H1 (cell line): ENCODE results near the gene RTN3. TPM values are rescaled to one million over a fixed set of nuclear protein-coding genes. Genes with fewer than 3 reads are reported as not detected.

Experiments
- CTCF ChIA-PET: fragments of 300-600 bp; sonication (Branson Sonifier 250); formaldehyde crosslinking; loops from one replicate; lab custom pipeline; 2021; ENCODE audit not compliant: partially characterized antibody; lab: Charles Lee
- POLR2A ChIA-PET: fragments of 300-600 bp; sonication (Branson Sonifier 250); formaldehyde crosslinking; loops from one replicate; lab custom pipeline; 2021; ENCODE audit warnings: inconsistent platforms; ENCODE audit not compliant: partially characterized antibody; lab: Charles Lee
- DNase-seq, 2 experiments: peaks; one replicate each; pipeline versions ENCODE4 v3.0.0 to v3.0.0-alpha.2; 2010 to 2022; ENCODE audit warnings: low spot score in 2 of 2, low read depth in 1 of 2, mixed read lengths in 1 of 2
- FAIRE-seq: peaks from 2 replicates; lab custom pipeline; 2011; peaks lifted over from hg19 to GRCh38; lab: Jason Lieb, UNC
- H2AFZ ChIP-seq: 2 replicates; pipeline ENCODE4 v1.8.1; 2012; ENCODE audit warnings: low read length, inconsistent platforms
- H2AK5ac ChIP-seq: 2 replicates; pipeline ENCODE4 v1.6.1; 2013; ENCODE audit warnings: low read depth, low read length
- H2BK120ac ChIP-seq: replicated peaks from 2 replicates; pipeline ENCODE3; 2013; ENCODE audit warnings: low read depth, low read length, inconsistent platforms
- H2BK12ac ChIP-seq: 2 replicates; pipeline ENCODE4 v1.6.1; 2013; ENCODE audit warnings: low read depth, low read length
- H2BK15ac ChIP-seq: 2 replicates; pipeline ENCODE4 v1.6.1; 2013; ENCODE audit warnings: low read length
- H2BK20ac ChIP-seq: 2 replicates; pipeline ENCODE4 v1.6.1; 2013; ENCODE audit warnings: low read length
- H2BK5ac ChIP-seq: 2 replicates; pipeline ENCODE4 v1.6.1; 2013; ENCODE audit warnings: low read depth, low read length
- H3K14ac ChIP-seq: 2 replicates; pipeline ENCODE4 v1.6.1; 2013; ENCODE audit warnings: inconsistent platforms; ENCODE audit not compliant: insufficient read length
- H3K18ac ChIP-seq: 2 replicates; pipeline ENCODE4 v1.6.1; 2013; ENCODE audit warnings: low read length; ENCODE audit errors: extremely low read depth
- H3K23ac ChIP-seq: 2 replicates; pipeline ENCODE4 v1.6.1; 2013; ENCODE audit warnings: inconsistent platforms; ENCODE audit not compliant: insufficient read length
- H3K23me2 ChIP-seq: 2 replicates; pipeline ENCODE4 v1.6.1; 2013; ENCODE audit warnings: low read depth, low read length
- H3K27ac ChIP-seq: 2 replicates; pipeline ENCODE4 v1.6.1; 2011; ENCODE audit warnings: low read depth, low read length, inconsistent platforms
- H3K27me3 ChIP-seq, 4 experiments: replicated peaks in 1 of 4; 1 replicate in 1 of 4; 2 replicates in 3 of 4; pipeline versions ENCODE4 v1.6.1 to v1.8.1; 2011 to 2013; ENCODE audit warnings: low read length in 3 of 4, mild to moderate bottlenecking in 3 of 4, inconsistent platforms in 2 of 4, mixed read lengths in 2 of 4, moderate library complexity in 1 of 4; ENCODE audit not compliant: control insufficient read depth in 3 of 4, insufficient read depth in 3 of 4; ENCODE audit errors: extremely low read depth in 1 of 4
- H3K36me3 ChIP-seq, 4 experiments: 2 replicates each; pipeline versions ENCODE4 v1.6.1 to v1.8.1; 2011 to 2013; ENCODE audit warnings: mild to moderate bottlenecking in 4 of 4, low read length in 3 of 4, moderate library complexity in 2 of 4, control low read depth in 1 of 4, inconsistent platforms in 1 of 4; ENCODE audit not compliant: insufficient read depth in 4 of 4, control insufficient read depth in 2 of 4
- H3K4ac ChIP-seq: replicated peaks from 2 replicates; pipeline ENCODE3; 2013; ENCODE audit warnings: low read length, low read depth, mixed read lengths, inconsistent platforms; ENCODE audit not compliant: insufficient read length
- H3K4me1 ChIP-seq, 4 experiments: replicated peaks in 1 of 4; 1 replicate in 1 of 4; 2 replicates in 3 of 4; pipeline versions ENCODE4 v1.6.1 to v1.8.1; 2011 to 2013; ENCODE audit warnings: low read length in 3 of 4, inconsistent platforms in 2 of 4, mixed read lengths in 1 of 4; ENCODE audit not compliant: insufficient read depth in 4 of 4, control insufficient read depth in 3 of 4
- H3K4me2 ChIP-seq, 2 experiments: 2 replicates each; pipeline versions ENCODE4 v1.6.1 to v1.8.1; 2011 to 2013; ENCODE audit warnings: low read depth in 2 of 2, low read length in 2 of 2, control low read depth in 1 of 2, inconsistent platforms in 1 of 2, mild to moderate bottlenecking in 1 of 2; ENCODE audit not compliant: insufficient read depth in 1 of 2
- H3K4me3 ChIP-seq, 4 experiments: fragments of 200-600, 300-600 bp in 1 of 4; sonication (generic), shearing (Covaris generic), sonication (Bioruptor Twin) in 1 of 4; 2 replicates each; pipeline versions ENCODE4 v1.5.1 to v1.8.1; 2011 to 2016; ENCODE audit warnings: low read length in 4 of 4, low read depth in 3 of 4, control low read depth in 2 of 4, inconsistent platforms in 2 of 4, mild to moderate bottlenecking in 2 of 4, mixed read lengths in 1 of 4, moderate library complexity in 1 of 4; ENCODE audit not compliant: insufficient read depth in 2 of 4; ENCODE audit errors: extremely low read depth in 1 of 4
- H3K56ac ChIP-seq: replicated peaks from 2 replicates; pipeline ENCODE3; 2013; ENCODE audit warnings: low read depth, mild to moderate bottlenecking, mixed read lengths, low read length, inconsistent platforms; ENCODE audit not compliant: insufficient read length
- H3K79me1 ChIP-seq: 2 replicates; pipeline ENCODE4 v1.6.1; 2013; ENCODE audit warnings: low read depth, low read length, control low read depth
- H3K79me2 ChIP-seq, 2 experiments: 2 replicates each; pipeline versions ENCODE4 v1.6.1 to v1.8.1; 2012 to 2013; ENCODE audit warnings: low read length in 2 of 2, mild to moderate bottlenecking in 2 of 2, inconsistent platforms in 1 of 2; ENCODE audit not compliant: insufficient read depth in 2 of 2, control insufficient read depth in 1 of 2
- H3K9ac ChIP-seq, 4 experiments: replicated peaks in 1 of 4; 1 replicate in 1 of 4; 2 replicates in 3 of 4; pipeline versions ENCODE4 v1.6.1 to v1.8.1; 2011 to 2013; ENCODE audit warnings: low read depth in 3 of 4, low read length in 3 of 4, control low read depth in 2 of 4, mild to moderate bottlenecking in 2 of 4, moderate library complexity in 2 of 4, inconsistent platforms in 1 of 4; ENCODE audit errors: extremely low read depth in 1 of 4
- H3K9me3 ChIP-seq, 2 experiments: 2 replicates each; pipeline versions ENCODE4 v1.6.1 to v1.8.1; 2012 to 2013; ENCODE audit warnings: mild to moderate bottlenecking in 2 of 2, moderate library complexity in 2 of 2, control low read depth in 1 of 2, inconsistent platforms in 1 of 2, low read depth in 1 of 2, low read length in 1 of 2, mixed read lengths in 1 of 2; ENCODE audit not compliant: insufficient read depth in 2 of 2
- H4K20me1 ChIP-seq, 2 experiments: replicated peaks in 1 of 2; 2 replicates each; pipeline versions ENCODE3 to v1.8.1; 2011 to 2013; ENCODE audit warnings: inconsistent platforms in 2 of 2, low read length in 2 of 2, mild to moderate bottlenecking in 1 of 2; ENCODE audit not compliant: insufficient read depth in 2 of 2, control insufficient read depth in 1 of 2
- H4K5ac ChIP-seq: 2 replicates; pipeline ENCODE4 v1.6.1; 2013; ENCODE audit warnings: low read length, low read depth, mixed read lengths, inconsistent platforms; ENCODE audit not compliant: insufficient read length
- H4K8ac ChIP-seq: 2 replicates; pipeline ENCODE4 v1.8.0; 2013; ENCODE audit warnings: mild to moderate bottlenecking, moderate library complexity, low read length, inconsistent platforms; ENCODE audit not compliant: insufficient read depth; ENCODE audit errors: extremely low read depth
- H4K91ac ChIP-seq: replicated peaks from 2 replicates; pipeline ENCODE3; 2013; ENCODE audit warnings: low read length, mixed read lengths, inconsistent platforms; ENCODE audit not compliant: insufficient read length
- BACH1 ChIP-seq: IDR thresholded peaks from 2 replicates; pipeline ENCODE4 v1.6.1; 2012; ENCODE audit warnings: low read length, improper control_type of control experiment
- CREB1 ChIP-seq: IDR thresholded peaks from 2 replicates; pipeline ENCODE4 v1.6.1; 2012; ENCODE audit warnings: inconsistent platforms
- CTCF ChIP-seq, 3 experiments: IDR thresholded peaks; 1 replicate in 2 of 3; 2 replicates in 1 of 3; pipeline versions ENCODE4 v1.5.1 to v1.6.1; 2011; ENCODE audit warnings: low read length in 3 of 3, mild to moderate bottlenecking in 3 of 3, inconsistent platforms in 2 of 3, low read depth in 1 of 3, moderate library complexity in 1 of 3; ENCODE audit not compliant: insufficient read depth in 1 of 3; ENCODE audit errors: control extremely low read depth in 1 of 3
- EGR1 ChIP-seq: IDR thresholded peaks from 2 replicates; pipeline ENCODE4 v1.6.1; 2011; ENCODE audit warnings: low read depth, low read length, borderline replicate concordance
- GABPA ChIP-seq: IDR thresholded peaks from 2 replicates; pipeline ENCODE4 v1.6.1; 2011; ENCODE audit warnings: mild to moderate bottlenecking, low read length, moderate library complexity, borderline replicate concordance; ENCODE audit not compliant: insufficient read depth
- HDAC6 ChIP-seq: IDR thresholded peaks from one replicate; pipeline ENCODE4 v1.7.1; 2012; ENCODE audit warnings: low read depth, mild to moderate bottlenecking, inconsistent platforms, low read length, moderate library complexity
- POLR2A ChIP-seq, 2 experiments: IDR thresholded peaks; 1 replicate in 1 of 2; 2 replicates in 1 of 2; pipeline ENCODE4 v1.6.1; 2011; ENCODE audit warnings: low read depth in 2 of 2, low read length in 2 of 2, mild to moderate bottlenecking in 2 of 2; ENCODE audit errors: control extremely low read depth in 1 of 2
- RBBP5 ChIP-seq: IDR thresholded peaks from 2 replicates; pipeline ENCODE4 v1.7.1; 2012; ENCODE audit warnings: low read depth, mild to moderate bottlenecking, inconsistent platforms, low read length, moderate library complexity, borderline replicate concordance
- RFX5 ChIP-seq: IDR thresholded peaks from 2 replicates; pipeline ENCODE4 v1.6.1; 2011; ENCODE audit warnings: low read depth, low read length, improper control_type of control experiment, borderline replicate concordance
- RXRA ChIP-seq: IDR thresholded peaks from 2 replicates; pipeline ENCODE4 v1.6.1; 2011; ENCODE audit warnings: low read depth, mild to moderate bottlenecking, low read length, moderate library complexity; ENCODE audit not compliant: insufficient read depth
- SIN3A ChIP-seq, 2 experiments: IDR thresholded peaks in 1 of 2; conservative IDR thresholded peaks in 1 of 2; 2 replicates each; pipeline ENCODE4 v1.6.1; 2011 to 2012; ENCODE audit warnings: low read length in 2 of 2, improper control_type of control experiment in 1 of 2, low read depth in 1 of 2, mild to moderate bottlenecking in 1 of 2
- SRF ChIP-seq: IDR thresholded peaks from 2 replicates; pipeline ENCODE4 v1.6.1; 2011; ENCODE audit warnings: mild to moderate bottlenecking, low read depth, low read length, moderate library complexity
- WGBS, 2 experiments: shearing (Covaris generic) in 1 of 2; methylation state at CpG; one replicate each; pipeline versions ENCODE4 v1.1.6 to v1.1.7; 2013 to 2015; ENCODE audit warnings: low lambda C conversion rate in 2 of 2, mixed read lengths in 2 of 2, inconsistent platforms in 1 of 2, low coverage in 1 of 2, missing lambda C conversion rate in 1 of 2; ENCODE audit not compliant: insufficient replicate concordance in 2 of 2, insufficient coverage in 1 of 2, insufficient read length in 1 of 2; ENCODE audit errors: extremely low coverage in 1 of 2, missing lambda C conversion rate in 1 of 2; 5-methylcytosine and 5-hydroxymethylcytosine counted together
- polyA plus RNA-seq, 7 experiments: library from polyadenylated mRNA; depleted of rRNA in 3 of 7; stranded (reverse) in 5 of 7; unstranded in 2 of 7; fragments of >200 nt in 5 of 7; fragments of 200-250 nt in 2 of 7; gene quantifications; 1 replicate in 5 of 7; 2 replicates in 1 of 7; 4 replicates in 1 of 7; pipeline versions ENCODE4 v1.2.1 to v1.2.3, GENCODE V29; 2011 to 2013; ENCODE audit warnings: missing spikeins in 2 of 7, mixed read lengths in 2 of 7
- total RNA-seq: library from RNA; stranded (reverse); fragmentation: NEBNext Ultra II Directional; extraction: Animal tissue kit (Norgen Biotek cat#: 25700); gene quantifications from 2 replicates; pipeline ENCODE4 v1.2.1, GENCODE V29; 2021

The RTN3 gene
- total and polyA plus RNA-seq, 2 of the 8 experiments (the other 6 are each of a cell fraction or from before 2014, with no cell fraction given), result 160 to 203 TPM

GRCh38 chr11:63767267-63767564, 85.9 kb downstream of the RTN3 start:
- H2BK20ac ChIP-seq, result no peak overlapping the region
- H3K14ac ChIP-seq, result no peak overlapping the region
- H2BK15ac ChIP-seq, result no peak overlapping the region
- H3K36me3 ChIP-seq, result peaks cover 0 to 7% (median 0%) of the 10 kb centered on the region in 4 experiments; a peak in 2 of 8 replicates
- H4K20me1 ChIP-seq, result peaks cover 12 to 13% of the 10 kb centered on the region in 2 experiments
- no peak overlapping the region for H3K23ac ChIP-seq
- no peaks in the 10 kb centered on the region for H3K9me3 ChIP-seq
- 31% methylated on average over 4 of the region's 4 CpGs; no CpG with 5 or more reads in 1 of the 2 experiments for WGBS, 2 experiments
- no peak overlapping the region for H3K56ac ChIP-seq
- H4K91ac ChIP-seq, result no peak overlapping the region
- ChIA-PET POLR2A (interaction anchor here (0.9 to 6.8 kb wide), 18 partner anchors 12 to 778 kb away, joined by 3 to 73 read pairs (median 5); partner anchors contain the start of genes ATL3, RCOR2 and SPINDOC), CTCF (interaction anchor here (0.6 to 2.7 kb wide), 14 partner anchors 12 to 288 kb away, joined by 3 to 9 read pairs (median 5); no protein-coding TSS in a partner anchor)
- H2BK5ac ChIP-seq, result no peak overlapping the region
- H2BK120ac ChIP-seq, result no peak overlapping the region
- no peak overlapping the region for H3K18ac ChIP-seq
- no peak for DNase-seq
- H3K4me1 ChIP-seq, result peaks cover 5 to 33% (median 26%) of the 10 kb centered on the region in 4 experiments
- no peak overlapping the region for H2AK5ac ChIP-seq
- H3K4ac ChIP-seq, result no peak overlapping the region
- no peak for FAIRE-seq
- H2AFZ ChIP-seq, result no peak overlapping the region
- no peak overlapping the region; a peak in 1 of 7 replicates for H3K9ac ChIP-seq
- H3K79me1 ChIP-seq, result peaks cover 9% of the 10 kb centered on the region
- peak overlapping the region; percentile 57 to 96 (median 82); a peak in 7 of 8 replicates for H3K4me3 ChIP-seq
- H2BK12ac ChIP-seq, result no peak overlapping the region
- H3K79me2 ChIP-seq, result peaks cover 0 to 31% of the 10 kb centered on the region in 2 experiments; a peak in 2 of 4 replicates
- peak overlapping the region; percentile 72 to 93 for H3K4me2 ChIP-seq
- no peak overlapping the region for H4K8ac ChIP-seq
- H3K27ac ChIP-seq, result no peak overlapping the region
- peaks cover 11% of the 10 kb centered on the region for H3K23me2 ChIP-seq
- peaks cover 0 to 16% (median 13%) of the 10 kb centered on the region in 4 experiments; a peak in 6 of 7 replicates for H3K27me3 ChIP-seq
- H4K5ac ChIP-seq, result no peak overlapping the region
- TF ChIP-seq SRF (no peak), GABPA (no peak), RXRA (no peak), POLR2A (IDR thresholded peaks at IDR 0.05; ENCODE audit: control extremely low read depth in 1 of 2, low read depth in 2 of 2, low read length in 2 of 2) (no peak), CTCF (IDR thresholded peaks at IDR 0.05; ENCODE audit: control extremely low read depth in 1 of 3, insufficient read depth in 1 of 3, low read depth in 1 of 3, low read length in 3 of 3) (no peak), HDAC6 (no peak), SIN3A (conservative IDR thresholded peaks at IDR 0.05 in 1 of 2, IDR thresholded peaks at IDR 0.05 in 1 of 2; ENCODE audit: low read depth in 1 of 2, low read length in 2 of 2) (no peak), CREB1 (no peak), RFX5 (no peak), RBBP5 (no peak), EGR1 (no peak), BACH1 (no peak)
